Keratinocyte (primary cell): ENCODE measurements around the gene CFL1. TPM values are rescaled to one million over a fixed set of nuclear protein-coding genes. Genes with fewer than 3 reads are reported as not detected.

Experiments
- DNase-seq: peaks from one replicate; pipeline ENCODE4 v3.0.0-alpha.2; 2011; ENCODE audit warnings: low read depth, missing footprints, low spot score
- FAIRE-seq: peaks from 2 replicates; lab custom pipeline; 2011; peaks lifted over from hg19 to GRCh38; lab: Jason Lieb, UNC
- H2AFZ ChIP-seq: 2 replicates; pipeline ENCODE4 v1.6.0; 2012; ENCODE audit warnings: low read length, control low read depth, inconsistent platforms; ENCODE audit not compliant: control insufficient read depth
- H3K27ac ChIP-seq: 2 replicates; pipeline ENCODE4 v1.5.1; 2011; ENCODE audit warnings: low read length; ENCODE audit not compliant: control insufficient read depth, insufficient read depth
- H3K27me3 ChIP-seq: 3 replicates; pipeline ENCODE4 v1.6.0; 2011; ENCODE audit warnings: low read length; ENCODE audit not compliant: control insufficient read depth, insufficient read depth; ENCODE audit errors: extremely low read depth
- H3K36me3 ChIP-seq, 2 experiments: 2 replicates in 1 of 2; 3 replicates in 1 of 2; pipeline ENCODE4 v1.5.1; 2011; ENCODE audit warnings: low read length in 2 of 2, mild to moderate bottlenecking in 1 of 2; ENCODE audit not compliant: control insufficient read depth in 2 of 2, insufficient read depth in 2 of 2; ENCODE audit errors: extremely low read depth in 1 of 2
- H3K4me1 ChIP-seq: 3 replicates; pipeline ENCODE4 v1.5.1; 2011; ENCODE audit warnings: low read length; ENCODE audit not compliant: control insufficient read depth, insufficient read depth; ENCODE audit errors: extremely low read depth
- H3K4me2 ChIP-seq: 3 replicates; pipeline ENCODE4 v1.6.0; 2011; ENCODE audit warnings: low read depth, low read length; ENCODE audit not compliant: control insufficient read depth, insufficient read depth; ENCODE audit errors: extremely low read depth
- H3K4me3 ChIP-seq, 3 experiments: fragments of 200-600 bp in 1 of 3; sonication (generic) in 1 of 3; 2 replicates in 2 of 3; 3 replicates in 1 of 3; pipeline ENCODE4 v1.5.1; 2011 to 2016; ENCODE audit warnings: low read length in 3 of 3, mild to moderate bottlenecking in 3 of 3, control low read depth in 2 of 3, inconsistent platforms in 1 of 3, low read depth in 1 of 3, mixed read lengths in 1 of 3, mixed run types in 1 of 3, moderate library complexity in 1 of 3; ENCODE audit not compliant: control insufficient read depth in 2 of 3, insufficient read depth in 2 of 3; ENCODE audit errors: extremely low read depth in 1 of 3
- H3K79me2 ChIP-seq: 2 replicates; pipeline ENCODE4 v1.6.0; 2012; ENCODE audit warnings: low read length; ENCODE audit not compliant: control insufficient read depth, insufficient read depth
- H3K9ac ChIP-seq: 3 replicates; pipeline ENCODE4 v1.6.0; 2011; ENCODE audit warnings: low read length; ENCODE audit not compliant: control insufficient read depth, insufficient read depth; ENCODE audit errors: extremely low read depth
- H3K9me1 ChIP-seq: 3 replicates; pipeline ENCODE4 v1.6.0; 2011; ENCODE audit warnings: low read length; ENCODE audit not compliant: control insufficient read depth, insufficient read depth; ENCODE audit errors: extremely low read depth
- H3K9me3 ChIP-seq: 2 replicates; pipeline ENCODE4 v1.5.1; 2012; ENCODE audit warnings: low read depth, low read length; ENCODE audit not compliant: control insufficient read depth
- H4K20me1 ChIP-seq: 3 replicates; pipeline ENCODE4 v1.6.0; 2011; ENCODE audit warnings: low read length; ENCODE audit not compliant: control insufficient read depth, insufficient read depth; ENCODE audit errors: extremely low read depth
- EZH2 ChIP-seq: IDR thresholded peaks from one replicate; pipeline ENCODE4 v1.6.1; 2012; ENCODE audit warnings: inconsistent platforms, mild to moderate bottlenecking, low read length, moderate library complexity
- dilution Hi-C: fragments of 300-500 bp; cut with MboI; formaldehyde crosslinking; loops from one replicate; pipeline ENCODE4 v1.7.0; 2020; ENCODE audit warnings: low sequenced_read_pairs; ENCODE audit not compliant: extremely low pct_ligation_motif_present
- polyA plus RNA-seq, 5 experiments: library from polyadenylated mRNA; depleted of rRNA in 3 of 5; stranded (reverse) in 3 of 5; stranded (forward) in 1 of 5; unstranded in 1 of 5; fragments of >200 nt; gene quantifications; 1 replicate in 1 of 5; 2 replicates in 3 of 5; 3 replicates in 1 of 5; pipeline versions ENCODE4 v1.2.1 to v1.2.3, GENCODE V29; 2011 to 2012; ENCODE audit warnings: missing spikeins in 2 of 5, low read depth in 1 of 5, low replicate concordance in 1 of 5
- TF ChIP-seq, protein P1 (sequence below), 3 experiments: IDR thresholded peaks in 1 of 3; conservative IDR thresholded peaks in 1 of 3; optimal IDR thresholded peaks in 1 of 3; 2 replicates in 2 of 3; 3 replicates in 1 of 3; pipeline versions ENCODE3 to v1.5.1; 2011; ENCODE audit warnings: low read length in 3 of 3, mild to moderate bottlenecking in 3 of 3, moderate library complexity in 2 of 3, control low read depth in 1 of 3, inconsistent platforms in 1 of 3; ENCODE audit not compliant: insufficient read depth in 2 of 3; ENCODE audit errors: extremely low read depth in 1 of 3

CFL1 gene
- polyA plus RNA-seq, 1 donor (not counting 4 experiments of a cell fraction or from before 2014, with no cell fraction given) = 1,236 TPM

DNA sequence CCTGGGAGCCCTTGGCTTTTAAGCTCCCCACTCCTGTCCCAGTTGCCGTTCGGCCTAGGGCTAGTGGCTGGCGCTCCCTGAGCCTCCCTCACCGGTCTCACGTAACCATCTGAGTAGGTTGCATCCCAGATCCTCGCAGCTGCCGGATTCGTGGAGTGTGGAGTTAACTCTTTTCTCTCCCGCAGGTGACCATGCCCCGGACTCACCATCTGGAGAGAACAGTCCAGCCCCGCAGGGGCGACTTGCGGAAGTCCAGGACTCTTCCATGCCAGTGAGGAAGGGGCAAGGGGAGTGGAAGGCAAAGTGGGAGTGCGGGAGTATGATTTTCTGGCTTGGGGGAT lies 3.2 kb upstream of the CFL1 start:
- DNase-seq (no peak), FAIRE-seq (no peak)
- Histone ChIP-seq H4K20me1 (peaks cover 12% of the 10 kb centered on the region), H3K9me3 (no peaks in the 10 kb centered on the region), H3K9me1 (peaks cover 5% of the 10 kb centered on the region), H3K27me3 (no peaks in the 10 kb centered on the region), H3K4me2 (peak overlapping the region; percentile 92), H3K9ac (peak overlapping the region; percentile 83), H3K4me1 (peaks cover 23% of the 10 kb centered on the region), H3K27ac (peak overlapping the region; percentile 90), H2AFZ (peak overlapping the region; percentile 79), H3K4me3 (peak overlapping the region; percentile 83 to 96 (median 91)), H3K36me3 (peaks cover 37 to 48% of the 10 kb centered on the region in 2 experiments), H3K79me2 (peaks cover 47% of the 10 kb centered on the region)
- dilution Hi-C loops = no loop called here
- TF ChIP-seq, protein P1, sequence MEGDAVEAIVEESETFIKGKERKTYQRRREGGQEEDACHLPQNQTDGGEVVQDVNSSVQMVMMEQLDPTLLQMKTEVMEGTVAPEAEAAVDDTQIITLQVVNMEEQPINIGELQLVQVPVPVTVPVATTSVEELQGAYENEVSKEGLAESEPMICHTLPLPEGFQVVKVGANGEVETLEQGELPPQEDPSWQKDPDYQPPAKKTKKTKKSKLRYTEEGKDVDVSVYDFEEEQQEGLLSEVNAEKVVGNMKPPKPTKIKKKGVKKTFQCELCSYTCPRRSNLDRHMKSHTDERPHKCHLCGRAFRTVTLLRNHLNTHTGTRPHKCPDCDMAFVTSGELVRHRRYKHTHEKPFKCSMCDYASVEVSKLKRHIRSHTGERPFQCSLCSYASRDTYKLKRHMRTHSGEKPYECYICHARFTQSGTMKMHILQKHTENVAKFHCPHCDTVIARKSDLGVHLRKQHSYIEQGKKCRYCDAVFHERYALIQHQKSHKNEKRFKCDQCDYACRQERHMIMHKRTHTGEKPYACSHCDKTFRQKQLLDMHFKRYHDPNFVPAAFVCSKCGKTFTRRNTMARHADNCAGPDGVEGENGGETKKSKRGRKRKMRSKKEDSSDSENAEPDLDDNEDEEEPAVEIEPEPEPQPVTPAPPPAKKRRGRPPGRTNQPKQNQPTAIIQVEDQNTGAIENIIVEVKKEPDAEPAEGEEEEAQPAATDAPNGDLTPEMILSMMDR (optimal IDR thresholded peaks at IDR 0.05 in 1 of 3, IDR thresholded peaks at IDR 0.05 in 1 of 3, conservative IDR thresholded peaks at IDR 0.05 in 1 of 3; ENCODE audit: extremely low read depth in 1 of 3, insufficient read depth in 2 of 3, low read length in 3 of 3) = no peak
- TF ChIP-seq EZH2 = no peak

DNA sequence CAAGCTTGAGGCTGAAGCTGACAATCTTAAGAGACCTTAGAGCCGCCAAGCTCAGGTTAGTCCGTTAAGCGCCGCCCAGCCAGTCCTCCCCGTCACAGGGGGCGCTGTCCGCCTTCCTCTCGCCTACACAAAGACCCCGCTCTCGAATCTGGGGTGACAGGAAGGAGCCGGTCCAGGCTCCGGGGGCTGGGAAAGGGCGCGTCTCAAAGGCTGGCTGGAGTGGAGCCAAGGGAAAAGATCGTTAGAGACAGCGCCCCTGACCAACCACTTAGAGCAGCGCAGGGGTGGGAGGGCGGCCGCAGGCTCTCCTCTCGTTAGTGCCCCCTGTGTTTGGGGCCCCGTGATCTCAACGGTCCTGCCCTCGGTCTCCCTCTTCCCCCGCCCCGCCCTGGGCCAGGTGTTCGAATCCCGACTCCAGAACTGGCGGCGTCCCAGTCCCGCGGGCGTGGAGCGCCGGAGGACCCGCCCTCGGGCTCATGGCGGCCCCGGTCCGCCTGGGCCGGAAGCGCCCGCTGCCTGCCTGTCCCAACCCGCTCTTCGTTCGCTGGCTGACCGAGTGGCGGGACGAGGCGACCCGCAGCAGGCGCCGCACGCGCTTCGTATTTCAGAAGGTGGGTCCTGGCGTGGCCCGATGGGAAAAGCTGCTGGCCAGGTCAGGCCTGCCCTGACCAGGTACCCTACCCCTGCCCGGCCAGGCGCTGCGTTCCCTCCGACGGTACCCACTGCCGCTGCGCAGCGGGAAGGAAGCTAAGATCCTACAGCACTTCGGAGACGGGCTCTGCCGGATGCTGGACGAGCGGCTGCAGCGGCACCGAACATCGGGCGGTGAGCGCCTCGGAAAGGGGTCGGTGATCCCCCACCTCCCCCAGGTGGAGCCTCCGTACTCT lies 2.5 kb upstream of the CFL1 start, which contains the start of gene MUS81:
Gene MUS81 (plus strand): TSS at position 156 of the 887 bp plus-strand sequence. CDS start 321 bp downstream, at position 477.
- Histone ChIP-seq H3K4me3 (peak within 1 kb of the TSS; percentile 83 to 96 (median 91)), H3K9me3 (no peaks in the 10 kb centered on the region), H3K4me2 (peak within 1 kb of the TSS; percentile 92), H2AFZ (peak within 1 kb of the TSS; percentile 79), H3K36me3 (peaks cover 38 to 48% of the 10 kb centered on the region in 2 experiments), H3K4me1 (peaks cover 29% of the 10 kb centered on the region), H3K9me1 (peaks cover 7% of the 10 kb centered on the region), H3K27me3 (no peaks in the 10 kb centered on the region), H4K20me1 (peaks cover 18% of the 10 kb centered on the region), H3K27ac (peak within 1 kb of the TSS; percentile 90), H3K9ac (peak within 1 kb of the TSS; percentile 83), H3K79me2 (peaks cover 53% of the 10 kb centered on the region)
- FAIRE-seq (no peak), DNase-seq (peak; percentile 94)
- TF ChIP-seq, protein P1 (optimal IDR thresholded peaks at IDR 0.05 in 1 of 3, IDR thresholded peaks at IDR 0.05 in 1 of 3, conservative IDR thresholded peaks at IDR 0.05 in 1 of 3; ENCODE audit: extremely low read depth in 1 of 3, insufficient read depth in 2 of 3, low read length in 3 of 3) = peak; percentile 84 to 92 (median 91)
- TF ChIP-seq EZH2 = no peak
- dilution Hi-C loops = no loop called here
